Astrocyte of the cerebellum (primary cell): Measurements from ENCODE around the gene NAA40.

Experiments used
- DNase-seq: peaks from one replicate; pipeline ENCODE4 v3.0.0-alpha.2; 2011; ENCODE audit warnings: low read depth
- H3K4me3 ChIP-seq: 2 replicates; pipeline ENCODE4 v1.5.1; 2011; ENCODE audit warnings: mild to moderate bottlenecking, low read depth, low read length, moderate library complexity
- in situ Hi-C: cut with HindIII; loops from 2 replicates; pipeline ENCODE4 v1.10.0; 2017; ENCODE audit warnings: low sequenced_read_pairs
- TF ChIP-seq, protein P1 (sequence below): IDR thresholded peaks from 2 replicates; pipeline ENCODE4 v1.5.1; 2012; ENCODE audit warnings: low read length, low read depth, moderate library complexity, mild to moderate bottlenecking; ENCODE audit errors: missing control alignments

NAA40 gene

DNA sequence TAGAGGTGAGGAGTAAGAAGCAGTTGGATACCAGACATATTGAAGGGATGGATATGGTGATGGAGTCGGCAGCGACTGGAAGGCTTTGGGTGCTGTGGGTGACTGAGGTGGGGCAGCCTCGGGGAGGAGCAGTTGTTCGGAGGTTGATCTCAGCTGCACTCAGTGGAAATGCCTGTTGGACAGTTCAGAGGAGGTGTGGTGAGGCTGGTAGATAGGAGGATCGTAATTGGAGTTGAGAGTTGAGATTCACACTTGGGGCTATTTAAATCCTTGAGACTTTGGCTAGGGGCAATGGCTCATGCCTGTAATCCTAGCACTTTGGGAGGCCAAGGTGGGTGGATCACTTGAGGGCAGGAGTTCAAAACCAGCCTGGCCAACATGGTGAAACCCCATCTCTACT, 54.3 kb downstream of the NAA40 start:
- DNase-seq, result no peak
- TF ChIP-seq, protein P1, sequence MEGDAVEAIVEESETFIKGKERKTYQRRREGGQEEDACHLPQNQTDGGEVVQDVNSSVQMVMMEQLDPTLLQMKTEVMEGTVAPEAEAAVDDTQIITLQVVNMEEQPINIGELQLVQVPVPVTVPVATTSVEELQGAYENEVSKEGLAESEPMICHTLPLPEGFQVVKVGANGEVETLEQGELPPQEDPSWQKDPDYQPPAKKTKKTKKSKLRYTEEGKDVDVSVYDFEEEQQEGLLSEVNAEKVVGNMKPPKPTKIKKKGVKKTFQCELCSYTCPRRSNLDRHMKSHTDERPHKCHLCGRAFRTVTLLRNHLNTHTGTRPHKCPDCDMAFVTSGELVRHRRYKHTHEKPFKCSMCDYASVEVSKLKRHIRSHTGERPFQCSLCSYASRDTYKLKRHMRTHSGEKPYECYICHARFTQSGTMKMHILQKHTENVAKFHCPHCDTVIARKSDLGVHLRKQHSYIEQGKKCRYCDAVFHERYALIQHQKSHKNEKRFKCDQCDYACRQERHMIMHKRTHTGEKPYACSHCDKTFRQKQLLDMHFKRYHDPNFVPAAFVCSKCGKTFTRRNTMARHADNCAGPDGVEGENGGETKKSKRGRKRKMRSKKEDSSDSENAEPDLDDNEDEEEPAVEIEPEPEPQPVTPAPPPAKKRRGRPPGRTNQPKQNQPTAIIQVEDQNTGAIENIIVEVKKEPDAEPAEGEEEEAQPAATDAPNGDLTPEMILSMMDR, result no peak
- in situ Hi-C loops, result no loop called here
- H3K4me3 ChIP-seq, result no peak overlapping the region

DNA sequence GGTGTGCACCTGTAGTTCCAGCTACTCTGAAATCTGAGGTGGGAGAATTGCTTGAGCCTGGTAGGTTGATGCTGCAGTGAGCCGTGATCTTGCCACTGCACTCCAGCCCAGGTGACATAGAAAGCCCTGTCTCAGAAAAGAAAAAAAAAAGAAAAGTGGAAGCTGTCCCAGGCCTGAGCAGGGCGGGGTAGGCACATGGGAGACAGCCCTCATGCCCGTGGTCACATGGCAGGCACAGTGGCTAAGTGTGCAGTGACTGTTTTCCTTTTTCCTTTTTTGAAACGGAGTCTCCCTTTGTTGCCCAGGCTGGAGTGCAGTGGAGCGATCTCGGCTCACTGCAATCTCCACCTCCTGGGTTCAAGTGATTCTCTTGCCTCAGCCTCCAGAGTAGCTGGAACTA, 55.2 kb downstream of the NAA40 start:
- TF ChIP-seq, protein P1, result no peak
- no peak for DNase-seq
- in situ Hi-C loops, result no loop called here
- H3K4me3 ChIP-seq, result no peak overlapping the region

DNA sequence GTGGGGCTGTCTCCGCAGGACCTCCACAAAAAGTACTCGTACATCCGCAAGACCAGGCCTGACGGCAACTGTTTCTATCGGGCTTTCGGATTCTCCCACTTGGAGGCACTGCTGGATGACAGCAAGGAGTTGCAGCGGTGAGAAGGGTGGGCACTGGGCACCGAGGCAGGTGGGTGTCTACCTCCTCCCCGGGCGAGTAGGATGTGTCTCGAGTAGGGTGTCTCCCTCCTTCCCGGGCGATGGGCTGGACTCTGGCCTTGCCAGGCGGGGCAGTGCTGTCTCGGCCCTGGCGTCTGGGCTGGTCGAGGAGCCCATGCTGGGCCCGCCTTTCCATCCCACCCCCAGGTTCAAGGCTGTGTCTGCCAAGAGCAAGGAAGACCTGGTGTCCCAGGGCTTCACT, 57.7 kb downstream of the NAA40 start:
- in situ Hi-C loops, result no loop called here
- TF ChIP-seq, protein P1, result no peak
- DNase-seq, result no peak

DNA sequence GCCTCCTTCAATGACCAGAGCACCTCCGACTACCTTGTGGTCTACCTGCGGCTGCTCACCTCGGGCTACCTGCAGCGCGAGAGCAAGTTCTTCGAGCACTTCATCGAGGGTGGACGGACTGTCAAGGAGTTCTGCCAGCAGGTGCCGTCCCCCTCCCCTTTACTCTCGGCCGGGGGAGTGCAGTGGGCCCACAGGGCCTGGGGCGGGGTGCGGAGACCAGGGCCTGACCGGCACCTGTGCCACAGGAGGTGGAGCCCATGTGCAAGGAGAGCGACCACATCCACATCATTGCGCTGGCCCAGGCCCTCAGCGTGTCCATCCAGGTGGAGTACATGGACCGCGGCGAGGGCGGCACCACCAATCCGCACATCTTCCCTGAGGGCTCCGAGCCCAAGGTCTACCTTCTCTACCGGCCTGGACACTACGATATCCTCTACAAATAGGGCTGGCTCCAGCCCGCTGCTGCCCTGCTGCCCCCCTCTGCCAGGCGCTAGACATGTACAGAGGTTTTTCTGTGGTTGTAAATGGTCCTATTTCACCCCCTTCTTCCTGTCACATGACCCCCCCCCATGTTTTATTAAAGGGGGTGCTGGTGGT, 58.4 kb downstream of the NAA40 start:
- TF ChIP-seq, protein P1, result no peak
- no peak overlapping the region for H3K4me3 ChIP-seq
- DNase-seq, result no peak
- in situ Hi-C loops, result no loop called here

More for the DNA sequence above, 57.7 kb downstream of the NAA40 start:
- H3K4me3 ChIP-seq, result no peak overlapping the region

DNA sequence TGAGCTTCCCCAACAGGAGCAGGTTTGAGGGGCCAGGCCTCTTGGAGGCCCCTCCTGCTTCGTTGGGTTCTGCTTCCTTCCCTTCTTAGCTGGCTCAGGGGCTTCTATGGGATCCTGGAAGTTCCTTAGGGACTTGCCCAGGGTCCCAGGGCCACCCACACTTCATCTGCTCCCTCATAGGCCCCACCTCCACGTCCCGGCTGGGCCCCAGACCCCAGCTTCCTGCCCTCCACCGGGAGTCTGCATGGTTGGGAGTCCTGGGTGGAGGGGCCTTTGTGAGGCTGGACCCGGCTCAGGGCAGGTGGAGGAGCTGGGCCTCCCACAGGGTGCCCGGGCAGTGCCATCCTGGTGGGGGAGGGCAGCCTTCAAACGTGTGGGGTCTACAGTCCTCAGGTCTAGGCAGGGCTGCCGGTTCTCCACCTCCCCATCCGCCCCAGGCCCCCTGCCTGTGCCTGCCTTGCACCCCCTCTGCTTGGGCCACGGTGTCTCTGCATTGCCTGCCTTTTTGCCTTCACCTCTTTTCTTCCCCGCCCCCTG, 59.1 kb downstream of the NAA40 start:
- H3K4me3 ChIP-seq, result no peak overlapping the region
- no peak for DNase-seq
- in situ Hi-C loops, result no loop called here
- TF ChIP-seq, protein P1, result no peak

DNA sequence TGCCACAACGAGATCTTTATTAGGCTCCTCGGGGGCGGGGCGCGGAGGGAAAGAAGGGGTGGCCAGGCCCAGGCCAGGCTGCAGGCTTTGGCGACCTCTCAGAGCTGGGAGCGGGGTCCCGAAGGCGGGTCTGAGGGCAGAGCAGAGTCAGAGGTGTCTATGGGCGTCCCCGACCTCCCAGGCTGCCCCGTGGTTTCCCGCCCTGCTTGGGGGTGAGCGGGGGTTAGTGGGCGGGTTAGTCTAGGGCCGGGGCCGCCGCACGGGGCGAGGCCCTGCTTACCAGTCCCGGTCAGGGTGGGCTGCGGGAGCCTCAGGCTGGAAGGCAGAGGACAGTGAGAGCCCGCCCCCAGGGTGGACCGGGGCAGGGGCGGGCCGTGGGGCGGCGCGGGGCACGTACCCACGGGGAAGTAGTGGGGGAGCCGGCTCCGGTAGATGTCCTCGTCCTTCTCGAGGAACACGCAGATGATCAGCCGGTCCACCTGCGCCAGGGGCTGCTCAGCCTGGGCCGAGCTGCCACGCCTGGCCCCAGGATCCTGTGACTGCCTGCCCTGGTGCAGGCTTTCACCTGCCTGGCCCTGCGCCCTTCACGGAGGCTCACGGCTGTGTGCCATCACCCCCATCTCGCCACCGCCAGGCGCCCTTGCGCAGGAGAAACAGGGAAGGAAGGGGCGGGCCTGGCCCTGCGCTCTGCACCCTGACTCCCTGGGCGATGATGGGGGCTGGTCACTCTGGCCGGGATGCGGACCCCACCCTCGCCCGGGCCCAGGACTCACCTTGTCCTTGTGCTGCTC, 60.0 kb downstream of the NAA40 start:
- TF ChIP-seq, protein P1, result no peak
- no peak overlapping the region for H3K4me3 ChIP-seq
- in situ Hi-C loops, result no loop called here
- DNase-seq, result no peak
